ENCODE results near the gene SHROOM2.

SHROOM2 gene

GRCh38 chrX:9909254-9909653 lies 123.0 kb downstream of the SHROOM2 start:
- no peak overlapping the region for H3K4me3 ChIP-seq (ENCODE audit: low read length)
- H3K36me3 ChIP-seq (ENCODE audit: insufficient read depth, low read length), result no peaks in the 10 kb centered on the region
- H3K4me1 ChIP-seq (ENCODE audit: insufficient read depth, low read length), result peaks cover 16% of the 10 kb centered on the region
- no peaks in the 10 kb centered on the region for H3K9me3 ChIP-seq (ENCODE audit: low read length)
- no peak overlapping the region for H2AFZ ChIP-seq (ENCODE audit: low read depth, low read length)
- no peaks in the 10 kb centered on the region for H3K27me3 ChIP-seq (ENCODE audit: insufficient read depth, low read length)

DNA sequence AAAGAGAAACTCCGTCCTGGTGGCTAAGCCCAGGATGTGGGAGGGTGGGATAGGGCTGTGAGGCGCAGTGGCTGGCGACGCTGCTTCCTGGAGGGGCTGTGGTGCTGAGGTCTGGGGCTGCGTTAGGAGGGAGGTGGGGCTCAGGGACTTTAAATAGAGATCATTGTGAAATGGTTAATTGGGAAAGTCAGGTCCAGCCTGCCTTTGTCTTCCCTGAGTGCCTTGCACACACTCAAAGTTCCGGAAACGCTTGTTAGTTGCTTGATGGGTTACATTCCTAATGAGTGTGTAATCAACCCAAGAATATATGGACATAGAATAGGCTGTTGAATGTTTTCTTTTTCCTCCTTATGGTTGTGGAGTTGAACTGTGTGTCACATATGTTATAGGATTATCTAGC lies 125.3 kb downstream of the SHROOM2 start:
- Histone ChIP-seq H3K4me3 (ENCODE audit: low read length) (no peak overlapping the region), H2AFZ (ENCODE audit: low read depth, low read length) (no peak overlapping the region), H3K9me3 (ENCODE audit: low read length) (no peaks in the 10 kb centered on the region), H3K27me3 (ENCODE audit: insufficient read depth, low read length) (no peaks in the 10 kb centered on the region), H3K36me3 (ENCODE audit: insufficient read depth, low read length) (no peaks in the 10 kb centered on the region), H3K4me1 (ENCODE audit: insufficient read depth, low read length) (peaks cover 21% of the 10 kb centered on the region)

- no peaks in the 10 kb centered on the region for H3K36me3 ChIP-seq (ENCODE audit: insufficient read depth, low read length)
- peaks cover 21% of the 10 kb centered on the region for H3K4me1 ChIP-seq (ENCODE audit: insufficient read depth, low read length)
- no peaks in the 10 kb centered on the region for H3K27me3 ChIP-seq (ENCODE audit: insufficient read depth, low read length)
- H3K4me3 ChIP-seq (ENCODE audit: low read length), result peak overlapping the region; percentile 61
- no peaks in the 10 kb centered on the region for H3K9me3 ChIP-seq (ENCODE audit: low read length)
- H2AFZ ChIP-seq (ENCODE audit: low read depth, low read length), result peak overlapping the region; percentile 14
Measured at GRCh38 chrX:9912351-9913145, 126.3 kb downstream of the SHROOM2 start.

GRCh38 chrX:9913146-9913433 lies 126.9 kb downstream of the SHROOM2 start:
- Histone ChIP-seq H3K4me3 (ENCODE audit: low read length) (peak overlapping the region; percentile 61), H3K9me3 (ENCODE audit: low read length) (no peaks in the 10 kb centered on the region), H2AFZ (ENCODE audit: low read depth, low read length) (no peak overlapping the region), H3K4me1 (ENCODE audit: insufficient read depth, low read length) (peaks cover 21% of the 10 kb centered on the region), H3K27me3 (ENCODE audit: insufficient read depth, low read length) (no peaks in the 10 kb centered on the region), H3K36me3 (ENCODE audit: insufficient read depth, low read length) (no peaks in the 10 kb centered on the region)

- H3K36me3 ChIP-seq (ENCODE audit: insufficient read depth, low read length), result no peaks in the 10 kb centered on the region
- no peaks in the 10 kb centered on the region for H3K27me3 ChIP-seq (ENCODE audit: insufficient read depth, low read length)
- H3K9me3 ChIP-seq (ENCODE audit: low read length), result no peaks in the 10 kb centered on the region
- peaks cover 12% of the 10 kb centered on the region for H3K4me1 ChIP-seq (ENCODE audit: insufficient read depth, low read length)
- no peak overlapping the region for H3K4me3 ChIP-seq (ENCODE audit: low read length)
- no peak overlapping the region for H2AFZ ChIP-seq (ENCODE audit: low read depth, low read length)
Measured at GRCh38 chrX:9917861-9918260, 131.6 kb downstream of the SHROOM2 start.

DNA sequence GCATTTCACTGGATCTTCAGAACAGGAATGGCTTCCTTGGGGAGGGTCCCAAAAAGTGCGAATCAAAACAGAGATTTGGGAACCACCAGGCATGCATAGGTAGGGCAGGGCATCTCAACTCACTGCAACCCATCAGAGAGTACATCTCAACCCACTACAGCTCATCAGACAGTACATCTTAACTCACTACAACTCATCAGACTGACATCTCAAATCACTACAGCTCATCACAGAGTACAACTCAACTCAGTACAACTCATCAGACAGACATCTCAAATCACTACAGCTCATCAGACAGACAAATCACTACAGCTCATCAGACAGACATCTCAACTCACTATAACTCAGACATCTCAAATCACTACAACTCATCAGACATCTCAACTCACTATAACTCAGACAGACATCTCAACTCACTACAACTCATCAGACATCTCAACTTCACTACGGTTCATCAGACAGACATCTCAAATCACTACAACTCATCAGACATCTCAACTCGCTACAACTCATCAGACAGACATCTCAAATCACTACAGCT lies 133.5 kb downstream of the SHROOM2 start:
- H3K4me3 ChIP-seq (ENCODE audit: low read length), result no peak overlapping the region
- no peak overlapping the region for H2AFZ ChIP-seq (ENCODE audit: low read depth, low read length)
- H3K36me3 ChIP-seq (ENCODE audit: insufficient read depth, low read length), result no peaks in the 10 kb centered on the region
- no peaks in the 10 kb centered on the region for H3K9me3 ChIP-seq (ENCODE audit: low read length)
- peaks cover 2% of the 10 kb centered on the region for H3K4me1 ChIP-seq (ENCODE audit: insufficient read depth, low read length)
- H3K27me3 ChIP-seq (ENCODE audit: insufficient read depth, low read length), result no peaks in the 10 kb centered on the region

- Histone ChIP-seq H3K27me3 (ENCODE audit: insufficient read depth, low read length) (no peaks in the 10 kb centered on the region), H3K4me1 (ENCODE audit: insufficient read depth, low read length) (no peaks in the 10 kb centered on the region), H3K36me3 (ENCODE audit: insufficient read depth, low read length) (no peaks in the 10 kb centered on the region), H3K4me3 (ENCODE audit: low read length) (no peak overlapping the region), H2AFZ (ENCODE audit: low read depth, low read length) (no peak overlapping the region), H3K9me3 (ENCODE audit: low read length) (no peaks in the 10 kb centered on the region)
Measured at GRCh38 chrX:9921407-9921806, 135.2 kb downstream of the SHROOM2 start.

- Histone ChIP-seq H3K27me3 (ENCODE audit: insufficient read depth, low read length) (no peaks in the 10 kb centered on the region), H3K36me3 (ENCODE audit: insufficient read depth, low read length) (no peaks in the 10 kb centered on the region), H2AFZ (ENCODE audit: low read depth, low read length) (no peak overlapping the region)
Measured at GRCh38 chrX:9923357-9923756, 137.1 kb downstream of the SHROOM2 start.

GRCh38 chrX:9926002-9926401 lies 139.8 kb downstream of the SHROOM2 start:
- Histone ChIP-seq H3K4me1 (ENCODE audit: insufficient read depth, low read length) (peaks cover 22% of the 10 kb centered on the region), H2AFZ (ENCODE audit: low read depth, low read length) (no peak overlapping the region), H3K9me3 (ENCODE audit: low read length) (no peaks in the 10 kb centered on the region), H3K4me3 (ENCODE audit: low read length) (no peak overlapping the region), H3K27me3 (ENCODE audit: insufficient read depth, low read length) (no peaks in the 10 kb centered on the region), H3K36me3 (ENCODE audit: insufficient read depth, low read length) (no peaks in the 10 kb centered on the region)

More at GRCh38 chrX:9923357-9923756, 137.1 kb downstream of the SHROOM2 start:
- no peaks in the 10 kb centered on the region for H3K9me3 ChIP-seq (ENCODE audit: low read length)
- H3K4me3 ChIP-seq (ENCODE audit: low read length), result no peak overlapping the region
- peaks cover 13% of the 10 kb centered on the region for H3K4me1 ChIP-seq (ENCODE audit: insufficient read depth, low read length)

DNA sequence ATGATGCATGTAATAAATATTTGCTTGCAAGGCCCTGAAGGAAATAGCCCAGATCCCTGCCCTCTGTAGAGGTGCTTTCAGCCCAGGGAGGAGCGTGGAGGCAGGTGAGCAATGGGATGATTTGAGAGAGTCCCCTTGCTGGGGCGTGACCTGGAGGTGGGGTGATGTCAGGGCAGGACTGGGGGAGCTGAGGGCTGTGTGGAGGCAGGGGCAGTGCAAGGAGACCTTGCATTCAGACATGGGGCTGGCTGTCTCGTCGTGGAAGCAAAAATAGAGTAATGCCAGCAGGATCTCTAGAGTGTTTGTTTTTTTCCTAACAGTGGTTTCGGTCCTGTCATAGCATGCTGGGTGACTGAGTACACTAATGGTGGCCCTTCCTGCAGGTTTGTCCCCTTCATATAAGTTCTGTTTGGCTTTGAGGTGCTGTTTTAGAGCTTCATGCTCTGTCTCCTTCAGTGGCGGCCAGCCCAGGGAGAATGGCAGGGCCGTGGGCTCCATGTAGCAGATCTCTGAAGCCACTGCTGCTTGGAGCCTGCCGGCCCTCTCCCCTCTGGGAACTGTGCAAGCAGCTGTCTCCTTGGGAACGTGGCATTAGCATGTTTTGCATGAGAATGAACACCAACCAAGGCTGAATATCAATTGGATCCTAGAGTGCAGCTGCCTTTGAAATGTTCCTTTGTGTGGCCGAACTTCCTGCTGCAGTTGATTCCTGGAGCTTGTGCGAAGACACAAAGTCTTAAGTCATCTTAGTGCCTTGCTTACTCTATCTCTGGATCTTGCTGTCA lies 141.7 kb downstream of the SHROOM2 start:
- peaks cover 3% of the 10 kb centered on the region for H3K36me3 ChIP-seq (ENCODE audit: insufficient read depth, low read length)
- peak overlapping the region; percentile 39 for H3K4me3 ChIP-seq (ENCODE audit: low read length)

GRCh38 chrX:9935436-9935835 lies 149.2 kb downstream of the SHROOM2 start:
- H3K27me3 ChIP-seq (ENCODE audit: insufficient read depth, low read length), result no peaks in the 10 kb centered on the region
- H3K4me3 ChIP-seq (ENCODE audit: low read length), result no peak overlapping the region
- H3K36me3 ChIP-seq (ENCODE audit: insufficient read depth, low read length), result peaks cover 16% of the 10 kb centered on the region
- no peak overlapping the region for H2AFZ ChIP-seq (ENCODE audit: low read depth, low read length)
- H3K9me3 ChIP-seq (ENCODE audit: low read length), result peaks cover 3% of the 10 kb centered on the region
- no peaks in the 10 kb centered on the region for H3K4me1 ChIP-seq (ENCODE audit: insufficient read depth, low read length)

More for the DNA sequence above, 141.7 kb downstream of the SHROOM2 start:
- no peaks in the 10 kb centered on the region for H3K27me3 ChIP-seq (ENCODE audit: insufficient read depth, low read length)
- H2AFZ ChIP-seq (ENCODE audit: low read depth, low read length), result no peak overlapping the region
- H3K4me1 ChIP-seq (ENCODE audit: insufficient read depth, low read length), result peaks cover 22% of the 10 kb centered on the region
- H3K9me3 ChIP-seq (ENCODE audit: low read length), result no peaks in the 10 kb centered on the region

- H2AFZ ChIP-seq (ENCODE audit: low read depth, low read length), result no peak overlapping the region
- H3K4me1 ChIP-seq (ENCODE audit: insufficient read depth, low read length), result no peaks in the 10 kb centered on the region
- peaks cover 20% of the 10 kb centered on the region for H3K36me3 ChIP-seq (ENCODE audit: insufficient read depth, low read length)
- H3K4me3 ChIP-seq (ENCODE audit: low read length), result no peak overlapping the region
- H3K27me3 ChIP-seq (ENCODE audit: insufficient read depth, low read length), result no peaks in the 10 kb centered on the region
- H3K9me3 ChIP-seq (ENCODE audit: low read length), result peaks cover 3% of the 10 kb centered on the region
Measured at GRCh38 chrX:9937761-9938160, 151.5 kb downstream of the SHROOM2 start.

DNA sequence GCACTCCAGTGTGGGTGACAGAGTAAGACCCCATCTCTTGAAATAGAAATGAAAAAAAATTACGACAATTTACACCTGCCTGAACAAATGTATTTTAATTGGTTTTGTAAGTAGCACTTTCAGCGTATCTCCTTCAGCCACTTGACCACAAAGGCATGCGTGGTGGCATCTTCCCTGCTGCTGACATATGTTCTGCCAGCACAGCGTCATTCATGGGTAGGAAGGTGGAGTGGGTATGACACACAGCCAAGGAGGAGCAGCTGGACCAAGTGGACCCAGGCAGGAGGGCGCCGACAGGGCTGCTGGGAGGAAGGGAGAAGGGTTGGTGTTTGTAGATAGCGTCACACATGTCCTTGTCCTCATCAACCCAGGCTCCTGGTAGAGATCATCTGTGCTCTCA lies 152.3 kb downstream of the SHROOM2 start:
- peaks cover 19% of the 10 kb centered on the region for H3K36me3 ChIP-seq (ENCODE audit: insufficient read depth, low read length)
- H3K27me3 ChIP-seq (ENCODE audit: insufficient read depth, low read length), result no peaks in the 10 kb centered on the region
- H3K9me3 ChIP-seq (ENCODE audit: low read length), result peaks cover 3% of the 10 kb centered on the region
- no peak overlapping the region for H2AFZ ChIP-seq (ENCODE audit: low read depth, low read length)
- H3K4me3 ChIP-seq (ENCODE audit: low read length), result no peak overlapping the region
- H3K4me1 ChIP-seq (ENCODE audit: insufficient read depth, low read length), result no peaks in the 10 kb centered on the region
